ENCODE data around the gene NUP188.

DNA sequence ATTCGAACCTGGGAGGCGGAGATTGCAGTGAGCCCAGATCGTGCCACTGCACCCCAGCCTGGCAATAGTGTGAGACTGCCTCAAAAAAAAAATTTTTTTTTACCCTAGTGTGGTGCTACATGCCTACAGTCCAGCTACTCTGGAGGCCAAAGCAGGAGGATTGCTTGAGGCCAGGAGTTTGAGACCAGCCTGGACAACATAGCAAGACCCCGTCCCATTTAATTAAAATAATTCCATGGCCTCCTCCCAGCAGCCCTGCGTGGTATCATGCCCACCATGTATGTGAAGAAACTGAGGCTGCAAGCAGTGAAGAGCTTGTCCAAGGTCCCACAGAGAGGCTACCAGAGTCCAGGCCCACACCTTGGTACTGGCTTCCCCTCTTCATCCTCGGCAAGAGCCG is 46.1 kb upstream of the NUP188 start:
- TF ChIP-seq EZH2 (IDR thresholded peaks at IDR 0.05; ENCODE audit: borderline replicate concordance, insufficient read depth, low read depth, low read length, poor library complexity, severe bottlenecking) = no peak
- TF ChIP-seq CTCF (IDR thresholded peaks at IDR 0.05) = no peak

All from B cell (primary cell).